Endodermal cell (in vitro differentiated cells): ENCODE data around the gene DNAH9. TPM values are rescaled to one million over a fixed set of nuclear protein-coding genes. Genes with fewer than 3 reads are reported as not detected.

Source experiments
- DNase-seq: peaks from one replicate; pipeline ENCODE4 v3.0.0-alpha.2; 2017
- H3K27ac ChIP-seq: 2 replicates; pipeline ENCODE4 v1.5.1; 2013; ENCODE audit warnings: mild to moderate bottlenecking, low read depth, low read length, moderate library complexity
- H3K27me3 ChIP-seq: 2 replicates; pipeline ENCODE4 v1.6.1; 2013; ENCODE audit warnings: mild to moderate bottlenecking, low read length, moderate library complexity; ENCODE audit not compliant: insufficient read depth, control insufficient read depth, poor library complexity, severe bottlenecking
- H3K36me3 ChIP-seq: 2 replicates; pipeline ENCODE4 v1.7.0; 2013; ENCODE audit warnings: mild to moderate bottlenecking, low read length, moderate library complexity; ENCODE audit not compliant: control insufficient read depth, insufficient read depth
- H3K4me1 ChIP-seq: one replicate; pipeline ENCODE4 v1.7.0; 2013; ENCODE audit warnings: low read length; ENCODE audit not compliant: control insufficient read depth, insufficient read depth
- H3K4me3 ChIP-seq: 2 replicates; pipeline ENCODE4 v1.5.1; 2013; ENCODE audit warnings: mild to moderate bottlenecking, low read length, moderate library complexity
- H3K9ac ChIP-seq: 2 replicates; pipeline ENCODE4 v1.6.1; 2013; ENCODE audit warnings: mild to moderate bottlenecking, low read length, moderate library complexity; ENCODE audit not compliant: poor library complexity, severe bottlenecking; ENCODE audit errors: extremely low read depth
- H3K9me3 ChIP-seq: 2 replicates; pipeline ENCODE4 v1.6.1; 2013; ENCODE audit warnings: mild to moderate bottlenecking, low read length, moderate library complexity; ENCODE audit not compliant: control insufficient read depth
- H3K27ac Mint-ChIP-seq: 2 replicates; pipeline ENCODE4 v1.8.0; 2020; ENCODE audit warnings: mixed read lengths
- H3K27me3 Mint-ChIP-seq: 2 replicates; pipeline ENCODE4 v1.8.0; 2021; ENCODE audit warnings: mild to moderate bottlenecking, mixed read lengths; ENCODE audit not compliant: insufficient read depth
- H3K36me3 Mint-ChIP-seq: 2 replicates; pipeline ENCODE4 v1.8.0; 2020; ENCODE audit warnings: low read depth, mixed read lengths
- H3K4me1 Mint-ChIP-seq: 2 replicates; pipeline ENCODE4 v1.8.0; 2020; ENCODE audit warnings: mixed read lengths
- H3K4me3 Mint-ChIP-seq: 2 replicates; pipeline ENCODE4 v1.8.0; 2020; ENCODE audit warnings: mild to moderate bottlenecking, moderate library complexity, mixed read lengths
- H3K9me3 Mint-ChIP-seq: 2 replicates; pipeline ENCODE4 v1.8.0; 2020; ENCODE audit warnings: mild to moderate bottlenecking, mixed read lengths
- WGBS, 2 experiments: methylation state at CpG; one replicate each; pipeline versions ENCODE4 v1.1.5 to v1.1.7; 2013; ENCODE audit warnings: missing lambda C conversion rate in 2 of 2, mixed read lengths in 1 of 2; ENCODE audit not compliant: insufficient coverage in 1 of 2, insufficient read length in 1 of 2; 5-methylcytosine and 5-hydroxymethylcytosine counted together
- total RNA-seq, 2 donors: library from RNA; stranded (reverse); fragmentation: NEBNext Ultra II Directional in 1 of 2; extraction: Animal tissue kit (Norgen Biotek cat#: 25700) in 1 of 2; gene quantifications; 2 replicates in 1 of 2; 3 replicates in 1 of 2; pipeline ENCODE4 v1.2.1, GENCODE V29; 2021
- TF ChIP-seq, protein P1 (sequence below): fragments of 200-600 bp; sonication (generic); conservative IDR thresholded peaks from 2 replicates; pipeline ENCODE4 v1.5.0; 2021; ENCODE audit warnings: antibody characterized with exemption, mild to moderate bottlenecking

Gene DNAH9
- total RNA-seq, 2 donors from 2014 or later, result 0.64 to 1.2 TPM

DNA sequence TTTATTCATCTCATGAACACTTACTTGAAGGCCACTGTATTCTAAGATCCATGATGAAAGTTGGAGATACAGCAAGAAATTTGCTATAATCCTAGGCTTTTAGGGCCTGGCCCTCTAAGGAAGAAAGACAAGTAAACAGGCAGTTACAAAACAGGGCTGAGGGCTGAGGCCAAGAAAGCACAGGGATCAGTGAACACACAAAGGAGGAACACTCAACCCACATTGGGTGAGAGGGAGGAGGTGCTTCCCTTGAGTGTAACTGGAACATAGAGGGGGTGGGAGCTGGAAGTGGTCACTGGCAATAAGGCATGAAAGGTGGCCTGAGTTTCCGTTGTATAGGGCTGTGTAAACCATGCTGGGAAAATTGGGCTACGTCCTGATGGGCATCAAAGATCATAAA is 286.8 kb downstream of the DNAH9 start:
- Histone ChIP-seq H3K27ac (no peak overlapping the region), H3K9ac (no peak overlapping the region), H3K9me3 (no peaks in the 10 kb centered on the region), H3K27me3 (no peaks in the 10 kb centered on the region), H3K36me3 (no peaks in the 10 kb centered on the region), H3K4me1 (no peaks in the 10 kb centered on the region), H3K4me3 (no peak overlapping the region)
- TF ChIP-seq, protein P1, sequence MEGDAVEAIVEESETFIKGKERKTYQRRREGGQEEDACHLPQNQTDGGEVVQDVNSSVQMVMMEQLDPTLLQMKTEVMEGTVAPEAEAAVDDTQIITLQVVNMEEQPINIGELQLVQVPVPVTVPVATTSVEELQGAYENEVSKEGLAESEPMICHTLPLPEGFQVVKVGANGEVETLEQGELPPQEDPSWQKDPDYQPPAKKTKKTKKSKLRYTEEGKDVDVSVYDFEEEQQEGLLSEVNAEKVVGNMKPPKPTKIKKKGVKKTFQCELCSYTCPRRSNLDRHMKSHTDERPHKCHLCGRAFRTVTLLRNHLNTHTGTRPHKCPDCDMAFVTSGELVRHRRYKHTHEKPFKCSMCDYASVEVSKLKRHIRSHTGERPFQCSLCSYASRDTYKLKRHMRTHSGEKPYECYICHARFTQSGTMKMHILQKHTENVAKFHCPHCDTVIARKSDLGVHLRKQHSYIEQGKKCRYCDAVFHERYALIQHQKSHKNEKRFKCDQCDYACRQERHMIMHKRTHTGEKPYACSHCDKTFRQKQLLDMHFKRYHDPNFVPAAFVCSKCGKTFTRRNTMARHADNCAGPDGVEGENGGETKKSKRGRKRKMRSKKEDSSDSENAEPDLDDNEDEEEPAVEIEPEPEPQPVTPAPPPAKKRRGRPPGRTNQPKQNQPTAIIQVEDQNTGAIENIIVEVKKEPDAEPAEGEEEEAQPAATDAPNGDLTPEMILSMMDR, result no peak
- H3K4me1 Mint-ChIP-seq, result peaks cover under 1% of the 10 kb centered on the region
- no peak overlapping the region for H3K27ac Mint-ChIP-seq
- H3K9me3 Mint-ChIP-seq, result no peaks in the 10 kb centered on the region
- DNase-seq, result no peak
- no peaks in the 10 kb centered on the region for H3K36me3 Mint-ChIP-seq
- H3K27me3 Mint-ChIP-seq, result no peaks in the 10 kb centered on the region
- 80 to 88% methylated on average over 1 to 2 of the region's 2 CpGs for WGBS, 2 experiments
- H3K4me3 Mint-ChIP-seq, result no peak overlapping the region

DNA sequence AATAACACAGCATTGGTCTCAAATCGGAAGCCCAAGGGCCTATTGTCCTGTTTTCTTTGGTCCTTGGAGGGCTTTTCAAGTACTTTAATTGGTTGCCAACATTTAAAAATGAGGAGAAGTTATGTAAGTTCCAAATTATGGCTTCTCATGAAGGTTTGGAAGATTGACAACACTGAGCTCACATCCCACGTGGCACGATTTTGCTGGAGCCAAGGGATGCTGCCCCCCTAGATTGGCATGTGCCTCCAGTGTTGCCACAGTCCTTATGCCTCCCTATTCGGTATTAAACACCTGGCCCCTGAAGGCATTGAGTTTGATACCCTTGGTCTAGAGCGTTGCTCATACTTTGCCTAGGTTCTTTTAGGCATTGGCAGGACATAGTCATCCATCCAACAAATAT is 291.0 kb downstream of the DNAH9 start:
- H3K9me3 ChIP-seq, result no peaks in the 10 kb centered on the region
- TF ChIP-seq, protein P1, result no peak
- H3K27me3 Mint-ChIP-seq, result no peaks in the 10 kb centered on the region
- H3K27ac Mint-ChIP-seq, result no peak overlapping the region
- no peaks in the 10 kb centered on the region for H3K36me3 ChIP-seq
- H3K36me3 Mint-ChIP-seq, result no peaks in the 10 kb centered on the region
- H3K27ac ChIP-seq, result no peak overlapping the region
- no peaks in the 10 kb centered on the region for H3K9me3 Mint-ChIP-seq
- H3K9ac ChIP-seq, result no peak overlapping the region
- WGBS, 2 experiments, result 91 to 92% methylated on average over 4 to 5 of the region's 5 CpGs
- no peak overlapping the region for H3K4me3 ChIP-seq
- H3K4me3 Mint-ChIP-seq, result no peak overlapping the region
- H3K4me1 Mint-ChIP-seq, result peaks cover 2% of the 10 kb centered on the region
- H3K4me1 ChIP-seq, result no peaks in the 10 kb centered on the region
- H3K27me3 ChIP-seq, result no peaks in the 10 kb centered on the region
- peak; percentile 15 for DNase-seq

DNA sequence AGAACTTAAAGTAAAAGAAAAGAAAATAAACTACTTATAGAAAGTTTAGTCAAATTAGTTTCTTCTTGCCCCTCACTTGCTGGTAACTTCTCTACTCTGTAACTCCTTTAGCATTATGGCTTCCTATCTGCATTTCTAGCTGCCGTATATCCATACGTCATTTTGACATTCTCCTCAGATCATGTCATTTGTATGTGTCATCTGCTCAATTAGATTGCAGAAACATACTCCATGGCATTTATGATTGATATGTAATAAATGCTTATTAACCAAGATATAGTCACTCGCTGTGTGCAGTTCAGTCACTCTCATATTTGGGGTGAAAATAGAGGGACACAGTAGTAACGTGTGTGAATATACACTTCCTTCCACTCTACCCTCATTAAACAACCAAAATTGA is 295.6 kb downstream of the DNAH9 start:
- no peaks in the 10 kb centered on the region for H3K27me3 ChIP-seq
- H3K36me3 Mint-ChIP-seq, result no peaks in the 10 kb centered on the region
- no peak for DNase-seq
- H3K9me3 Mint-ChIP-seq, result no peaks in the 10 kb centered on the region
- no peaks in the 10 kb centered on the region for H3K36me3 ChIP-seq
- H3K4me3 ChIP-seq, result no peak overlapping the region
- H3K4me1 ChIP-seq, result no peaks in the 10 kb centered on the region
- H3K4me3 Mint-ChIP-seq, result no peak overlapping the region
- H3K27me3 Mint-ChIP-seq, result no peaks in the 10 kb centered on the region
- H3K27ac ChIP-seq, result no peak overlapping the region
- peaks cover 2% of the 10 kb centered on the region for H3K4me1 Mint-ChIP-seq
- H3K27ac Mint-ChIP-seq, result no peak overlapping the region
- H3K9me3 ChIP-seq, result no peaks in the 10 kb centered on the region
- H3K9ac ChIP-seq, result no peak overlapping the region
- 98 to 100% methylated on average over 2 to 4 of the region's 4 CpGs for WGBS, 2 experiments
- TF ChIP-seq, protein P1, result no peak
